Measurements from ENCODE around the gene SEC22A. TPM values are rescaled to one million over a fixed set of nuclear protein-coding genes. Genes with fewer than 3 reads are reported as not detected.
"Not testable (repeated sequence)": the region's sequence is repeated elsewhere in the genome, so short reads cannot be mapped to it uniquely, and the experiment has no call there.

SEC22A gene
- total RNA-seq, 4 donors from 2014 or later, result 17.7 to 49.4 (median 24.2) TPM

DNA sequence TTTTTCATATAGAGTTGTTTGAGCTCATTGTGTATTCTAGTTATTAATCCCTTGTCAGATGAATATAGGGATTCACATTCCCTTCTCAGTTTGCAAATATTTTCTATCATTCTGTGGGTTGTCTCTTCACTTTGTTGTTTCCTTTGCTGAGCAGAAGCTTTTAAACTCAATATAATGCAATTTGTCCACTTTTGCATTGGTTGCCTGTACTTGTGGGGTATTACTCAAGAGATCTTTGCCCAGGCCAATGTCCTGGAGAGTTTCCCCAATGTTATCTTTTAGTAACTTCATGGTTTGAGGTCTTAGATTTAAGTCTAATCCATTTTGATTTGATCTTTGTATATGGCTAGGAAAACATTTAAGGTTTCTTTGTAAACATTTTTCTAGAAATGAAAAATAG lies 24.8 kb downstream of the SEC22A start:
- H3K9me3 ChIP-seq, result peaks cover 0 to 20% (median 7%) of the 10 kb centered on the region in 4 donors
- no peaks in the 10 kb centered on the region for H3K27me3 ChIP-seq
- DNase-seq (ENCODE audit: low spot score in 2 of 2), result no peak
- no peak overlapping the region for H3K4me3 ChIP-seq
- no peak for TF ChIP-seq POLR2A (IDR thresholded peaks at IDR 0.05)
- H3K27ac ChIP-seq, result no peak overlapping the region
- peaks cover 0 to 57% (median 0%) of the 10 kb centered on the region in 3 donors for H3K36me3 ChIP-seq
- H3K4me1 ChIP-seq, result no peaks in the 10 kb centered on the region

DNA sequence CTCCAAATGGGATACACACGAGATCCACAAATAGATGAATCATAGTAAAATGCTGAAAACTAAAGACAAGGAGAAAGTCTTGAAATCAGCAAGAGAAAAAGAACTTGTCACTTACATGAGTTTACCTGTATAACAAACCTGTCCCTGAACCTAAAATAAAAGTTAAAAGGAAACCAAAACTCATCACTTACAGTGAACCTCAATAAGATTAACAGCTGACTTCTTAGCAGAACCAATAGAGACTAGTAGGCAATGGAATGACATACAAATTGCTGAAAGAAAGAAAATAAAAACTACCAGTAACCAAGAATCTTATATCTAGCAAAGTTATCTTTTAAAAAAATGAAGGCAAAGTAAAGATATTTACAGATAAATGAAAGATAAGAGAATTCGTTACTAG lies 27.4 kb downstream of the SEC22A start:
- no peaks in the 10 kb centered on the region for H3K4me1 ChIP-seq
- no peaks in the 10 kb centered on the region for H3K27me3 ChIP-seq
- no peak overlapping the region for H3K27ac ChIP-seq
- H3K9me3 ChIP-seq, result peaks cover 0 to 20% (median 7%) of the 10 kb centered on the region in 4 donors
- 96 to 98% methylated on average over 2 of the region's 2 CpGs for WGBS, 2 donors
- no peak for TF ChIP-seq EP300 (IDR thresholded peaks at IDR 0.05)
- TF ChIP-seq POLR2A (IDR thresholded peaks at IDR 0.05), result no peak
- TF ChIP-seq, protein P1, sequence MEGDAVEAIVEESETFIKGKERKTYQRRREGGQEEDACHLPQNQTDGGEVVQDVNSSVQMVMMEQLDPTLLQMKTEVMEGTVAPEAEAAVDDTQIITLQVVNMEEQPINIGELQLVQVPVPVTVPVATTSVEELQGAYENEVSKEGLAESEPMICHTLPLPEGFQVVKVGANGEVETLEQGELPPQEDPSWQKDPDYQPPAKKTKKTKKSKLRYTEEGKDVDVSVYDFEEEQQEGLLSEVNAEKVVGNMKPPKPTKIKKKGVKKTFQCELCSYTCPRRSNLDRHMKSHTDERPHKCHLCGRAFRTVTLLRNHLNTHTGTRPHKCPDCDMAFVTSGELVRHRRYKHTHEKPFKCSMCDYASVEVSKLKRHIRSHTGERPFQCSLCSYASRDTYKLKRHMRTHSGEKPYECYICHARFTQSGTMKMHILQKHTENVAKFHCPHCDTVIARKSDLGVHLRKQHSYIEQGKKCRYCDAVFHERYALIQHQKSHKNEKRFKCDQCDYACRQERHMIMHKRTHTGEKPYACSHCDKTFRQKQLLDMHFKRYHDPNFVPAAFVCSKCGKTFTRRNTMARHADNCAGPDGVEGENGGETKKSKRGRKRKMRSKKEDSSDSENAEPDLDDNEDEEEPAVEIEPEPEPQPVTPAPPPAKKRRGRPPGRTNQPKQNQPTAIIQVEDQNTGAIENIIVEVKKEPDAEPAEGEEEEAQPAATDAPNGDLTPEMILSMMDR (IDR thresholded peaks at IDR 0.05), result no peak
- DNase-seq (ENCODE audit: low spot score in 2 of 2), result no peak
- peaks cover 0 to 81% (median 0%) of the 10 kb centered on the region in 3 donors for H3K36me3 ChIP-seq
- no peak overlapping the region for H3K4me3 ChIP-seq

DNA sequence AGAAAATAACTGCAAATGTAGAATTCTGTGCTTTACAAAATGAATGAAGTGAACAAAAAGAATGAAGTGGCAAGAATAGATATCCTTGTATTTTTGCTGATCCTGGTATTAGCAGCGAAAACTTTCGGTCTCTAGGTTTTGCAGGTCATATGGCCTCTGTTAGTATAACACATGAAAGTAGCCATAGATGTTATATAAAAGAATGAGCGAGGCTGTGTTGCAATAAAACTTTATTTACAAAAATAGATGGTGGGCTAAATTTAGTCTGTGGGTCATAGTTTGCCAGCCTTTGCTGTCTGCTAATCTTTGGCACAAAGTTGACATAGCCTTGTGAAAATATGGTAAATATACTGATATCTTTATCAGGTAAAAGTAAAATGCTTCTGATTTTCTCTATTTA lies 35.2 kb downstream of the SEC22A start:
- Histone ChIP-seq H3K4me1 (no peaks in the 10 kb centered on the region), H3K27ac (no peak overlapping the region), H3K9me3 (no peaks in the 10 kb centered on the region), H3K27me3 (no peaks in the 10 kb centered on the region), H3K36me3 (peaks cover 0 to 64% (median 0%) of the 10 kb centered on the region in 3 donors), H3K4me3 (no peak overlapping the region)
- TF ChIP-seq POLR2A (IDR thresholded peaks at IDR 0.05) (no peak), EP300 (IDR thresholded peaks at IDR 0.05) (no peak)
- TF ChIP-seq, protein P1 (IDR thresholded peaks at IDR 0.05), result no peak
- WGBS, 2 donors, result 91 to 93% methylated on average over 3 of the region's 3 CpGs
- DNase-seq (ENCODE audit: low spot score in 2 of 2), result no peak

- not testable (repeated sequence) for H3K4me1 ChIP-seq; H3K27me3 ChIP-seq; H3K9me3 ChIP-seq; H3K27ac ChIP-seq; DNase-seq (ENCODE audit: low spot score in 2 of 2); H3K4me3 ChIP-seq
- peaks cover 0 to 59% (median 0%) of the 10 kb centered on the region in 3 donors for H3K36me3 ChIP-seq
- 93 to 100% methylated on average over 2 of the region's 2 CpGs for WGBS, 2 donors
Observed at GRCh38 chr3:123239186-123239585, 37.4 kb downstream of the SEC22A start.

DNA sequence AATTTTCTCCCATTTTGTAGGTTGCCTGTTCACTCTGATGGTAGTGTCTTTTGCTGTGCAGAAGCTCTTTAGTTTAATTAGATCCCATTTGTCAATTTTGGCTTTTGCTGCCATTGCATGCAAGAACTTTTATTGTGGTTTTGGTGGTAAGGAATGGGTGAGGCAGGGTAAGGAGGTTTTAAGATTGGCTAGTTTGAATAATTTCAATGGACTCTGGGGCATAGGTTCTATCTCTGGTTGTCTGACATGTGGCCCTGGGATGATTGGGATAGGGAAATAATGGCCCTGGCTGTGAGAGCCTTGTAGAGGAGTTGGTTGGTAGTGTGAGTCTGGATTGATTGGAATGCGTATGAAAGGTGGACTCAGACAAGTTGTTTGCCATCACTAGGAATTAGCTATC lies 38.0 kb downstream of the SEC22A start:
- Histone ChIP-seq H3K36me3 (peaks cover 0 to 55% (median 0%) of the 10 kb centered on the region in 3 donors), H3K27ac (no peak overlapping the region), H3K4me1 (peaks cover 0 to under 1% (median 0%) of the 10 kb centered on the region in 4 donors), H3K27me3 (no peaks in the 10 kb centered on the region), H3K4me3 (no peak overlapping the region), H3K9me3 (no peaks in the 10 kb centered on the region)
- TF ChIP-seq EP300 (IDR thresholded peaks at IDR 0.05) (no peak), POLR2A (IDR thresholded peaks at IDR 0.05) (no peak)
- TF ChIP-seq, protein P1 (IDR thresholded peaks at IDR 0.05), result no peak
- no peak for DNase-seq (ENCODE audit: low spot score in 2 of 2)
- 96 to 100% methylated on average over 1 of the region's 1 CpG for WGBS, 2 donors

DNA sequence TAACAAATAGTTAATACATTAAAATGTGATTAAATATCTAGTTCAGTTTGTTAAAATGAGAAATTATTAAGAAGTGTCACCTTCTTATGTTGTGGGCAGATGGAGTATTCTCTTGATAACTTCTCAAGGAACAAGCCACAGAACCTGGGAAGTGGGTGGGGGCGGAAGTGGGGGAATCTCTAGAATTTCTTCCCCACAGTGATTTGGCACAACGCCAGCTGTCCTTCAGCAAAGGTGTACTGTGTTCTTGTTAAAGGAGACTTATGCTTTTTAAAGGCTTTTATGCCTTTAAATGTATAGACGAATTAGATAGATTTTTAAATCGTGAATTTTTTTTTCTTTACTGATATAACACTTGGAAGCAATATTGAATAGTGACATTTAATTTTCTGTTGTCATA lies 42.4 kb downstream of the SEC22A start:
- TF ChIP-seq, protein P1 (IDR thresholded peaks at IDR 0.05), result no peak
- no peak for TF ChIP-seq POLR2A (IDR thresholded peaks at IDR 0.05)
- no peak for TF ChIP-seq EP300 (IDR thresholded peaks at IDR 0.05)
- Histone ChIP-seq H3K27me3 (no peaks in the 10 kb centered on the region), H3K4me1 (peaks cover 0 to 11% (median 0%) of the 10 kb centered on the region in 4 donors), H3K36me3 (peaks cover 0 to 67% (median 3%) of the 10 kb centered on the region in 3 donors), H3K4me3 (no peak overlapping the region), H3K27ac (no peak overlapping the region), H3K9me3 (no peaks in the 10 kb centered on the region)
- no peak for DNase-seq (ENCODE audit: low spot score in 2 of 2)
- WGBS, 2 donors, result 75 to 77% methylated on average over 4 of the region's 4 CpGs
